Keratinocyte (primary cell): ENCODE data around the gene GEMIN5.

Experiments used
- EZH2 ChIP-seq: IDR thresholded peaks from one replicate; pipeline ENCODE4 v1.6.1; 2012; ENCODE audit warnings: inconsistent platforms, mild to moderate bottlenecking, low read length, moderate library complexity
- TF ChIP-seq, protein P1 (sequence below), 3 experiments: IDR thresholded peaks in 1 of 3; conservative IDR thresholded peaks in 1 of 3; optimal IDR thresholded peaks in 1 of 3; 2 replicates in 2 of 3; 3 replicates in 1 of 3; pipeline versions ENCODE3 to v1.5.1; 2011; ENCODE audit warnings: low read length in 3 of 3, mild to moderate bottlenecking in 3 of 3, moderate library complexity in 2 of 3, control low read depth in 1 of 3, inconsistent platforms in 1 of 3; ENCODE audit not compliant: insufficient read depth in 2 of 3; ENCODE audit errors: extremely low read depth in 1 of 3

DNA sequence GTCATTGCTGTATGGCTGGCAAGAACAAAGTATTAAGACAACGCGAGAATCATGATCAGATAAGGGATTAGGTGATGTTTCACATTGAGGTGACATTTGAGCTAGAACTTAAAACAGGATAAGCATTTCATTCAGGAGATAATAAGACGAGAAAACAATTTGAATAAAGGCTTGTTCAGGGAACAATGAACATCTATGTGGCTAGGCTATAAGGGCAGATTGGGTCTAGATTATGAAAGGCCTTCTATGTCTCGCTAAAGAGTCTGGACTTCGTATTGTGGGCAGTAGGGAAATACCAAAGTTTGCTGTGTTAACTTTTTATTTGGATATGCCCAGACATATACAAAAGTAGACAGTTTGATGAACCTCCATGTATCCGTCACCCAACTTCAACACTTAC, 9.8 kb upstream of the GEMIN5 start:
- TF ChIP-seq, protein P1, sequence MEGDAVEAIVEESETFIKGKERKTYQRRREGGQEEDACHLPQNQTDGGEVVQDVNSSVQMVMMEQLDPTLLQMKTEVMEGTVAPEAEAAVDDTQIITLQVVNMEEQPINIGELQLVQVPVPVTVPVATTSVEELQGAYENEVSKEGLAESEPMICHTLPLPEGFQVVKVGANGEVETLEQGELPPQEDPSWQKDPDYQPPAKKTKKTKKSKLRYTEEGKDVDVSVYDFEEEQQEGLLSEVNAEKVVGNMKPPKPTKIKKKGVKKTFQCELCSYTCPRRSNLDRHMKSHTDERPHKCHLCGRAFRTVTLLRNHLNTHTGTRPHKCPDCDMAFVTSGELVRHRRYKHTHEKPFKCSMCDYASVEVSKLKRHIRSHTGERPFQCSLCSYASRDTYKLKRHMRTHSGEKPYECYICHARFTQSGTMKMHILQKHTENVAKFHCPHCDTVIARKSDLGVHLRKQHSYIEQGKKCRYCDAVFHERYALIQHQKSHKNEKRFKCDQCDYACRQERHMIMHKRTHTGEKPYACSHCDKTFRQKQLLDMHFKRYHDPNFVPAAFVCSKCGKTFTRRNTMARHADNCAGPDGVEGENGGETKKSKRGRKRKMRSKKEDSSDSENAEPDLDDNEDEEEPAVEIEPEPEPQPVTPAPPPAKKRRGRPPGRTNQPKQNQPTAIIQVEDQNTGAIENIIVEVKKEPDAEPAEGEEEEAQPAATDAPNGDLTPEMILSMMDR (optimal IDR thresholded peaks at IDR 0.05 in 1 of 3, IDR thresholded peaks at IDR 0.05 in 1 of 3, conservative IDR thresholded peaks at IDR 0.05 in 1 of 3; ENCODE audit: extremely low read depth in 1 of 3, insufficient read depth in 2 of 3, low read length in 3 of 3) = no peak
- TF ChIP-seq EZH2 = no peak
